ENCODE data around the gene RAD51D.
"Not testable (repeated sequence)": the region's sequence is repeated elsewhere in the genome, so short reads cannot be mapped to it uniquely, and the experiment has no call there.

RAD51D gene

DNA sequence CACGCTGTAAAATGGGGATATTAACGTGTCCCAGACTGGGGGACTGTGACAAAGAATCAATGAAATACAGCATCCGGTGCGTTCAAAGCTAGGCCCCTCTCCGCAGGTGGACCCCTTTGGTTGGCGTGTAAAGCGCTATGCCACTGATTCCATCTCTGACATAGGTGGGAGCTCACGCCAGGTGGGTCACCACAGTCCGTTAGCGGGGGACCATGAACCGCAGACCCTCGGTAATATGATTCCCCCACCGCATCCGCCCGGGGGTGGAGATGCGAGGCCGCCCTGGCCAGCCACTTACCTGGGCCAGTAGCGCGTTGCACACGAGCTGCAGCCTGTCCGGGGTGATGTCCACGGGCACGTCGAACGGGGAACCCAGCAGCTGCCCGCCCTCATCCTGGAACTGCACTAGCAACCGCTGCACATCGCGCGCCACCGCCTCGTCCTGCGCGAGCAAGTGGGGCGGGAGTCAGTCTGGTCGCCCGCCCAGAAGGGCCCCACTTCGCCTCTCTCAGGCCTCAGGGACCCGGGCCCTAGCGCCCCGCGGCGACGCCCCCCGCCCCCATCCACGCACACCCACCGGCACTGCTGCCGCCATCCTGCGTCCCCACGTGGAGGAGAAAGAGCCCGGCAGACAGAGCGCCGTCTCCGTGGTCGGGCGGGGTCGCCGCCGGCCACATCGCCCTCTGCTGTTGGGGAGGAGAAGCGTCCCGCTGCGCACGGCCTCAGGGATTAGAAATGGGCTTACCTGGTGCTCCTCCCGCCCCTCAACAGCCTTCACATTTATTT, 22.2 kb upstream of the RAD51D start, which contains the start of gene NLE1:
NLE1 (minus strand) TSS at position 623 of the 786 bp plus-strand sequence; CDS start at position 595, 28 bp downstream.
- no peak for FAIRE-seq

- FAIRE-seq = no peak
These were observed 18.6 kb upstream of the RAD51D start for GRCh38 chr17:35138218-35138617.

DNA sequence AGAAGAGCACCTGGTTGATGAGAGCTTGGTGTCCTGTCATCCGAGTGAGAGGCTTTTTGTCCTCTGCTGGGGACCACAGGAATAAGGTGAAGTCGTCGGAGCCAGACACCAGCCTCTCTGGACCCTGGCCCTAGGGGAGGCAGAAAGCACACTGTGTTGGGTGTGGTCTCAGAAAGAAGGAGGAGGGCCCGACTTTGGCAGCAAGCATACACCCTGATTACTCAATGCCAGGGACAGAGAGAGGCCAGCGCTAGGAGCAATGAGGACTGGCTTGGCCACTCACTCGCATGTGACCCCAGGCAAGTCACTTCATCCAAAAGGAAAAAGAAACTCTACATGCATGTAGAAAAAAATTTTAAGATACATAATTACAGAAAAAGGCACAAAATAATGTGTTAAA, 15.7 kb upstream of the RAD51D start:
- FAIRE-seq = no peak

DNA sequence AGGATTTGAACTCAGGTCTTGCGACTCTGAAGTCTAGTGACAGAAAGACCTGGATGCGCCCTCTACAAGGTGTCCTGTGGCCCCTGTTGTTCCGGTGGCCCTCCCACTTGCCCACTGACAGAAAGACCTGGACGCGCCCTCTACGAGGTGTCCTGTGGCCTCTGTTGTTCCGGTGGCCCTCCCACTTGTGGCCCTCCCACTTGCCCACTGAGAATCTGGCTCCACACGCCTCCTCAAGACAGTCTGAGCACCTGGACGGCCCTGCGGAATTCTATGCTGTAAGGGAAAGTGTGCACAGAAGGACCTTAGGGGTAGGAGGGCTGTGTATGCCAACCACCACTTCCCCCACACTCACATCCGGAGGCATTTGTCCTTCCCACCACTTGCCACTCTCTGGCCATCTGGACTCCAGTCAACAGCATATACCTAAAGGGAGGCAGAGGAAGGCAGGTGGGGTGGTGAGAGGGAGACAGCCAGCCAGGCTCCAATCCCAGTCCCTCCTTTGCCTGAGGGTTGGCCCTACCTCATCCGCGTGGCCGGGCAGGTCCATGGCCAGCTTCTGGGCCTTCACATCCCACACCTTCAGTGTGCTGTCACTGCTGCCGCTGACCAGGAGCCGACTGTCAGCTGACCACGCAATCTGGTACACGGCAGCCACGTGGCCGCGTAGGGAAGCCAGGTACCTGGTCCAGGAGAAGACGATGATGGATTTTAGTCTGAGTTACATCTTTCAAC, 13.3 kb upstream of the RAD51D start:
- no peak for FAIRE-seq

- FAIRE-seq = no peak
These were observed 12.4 kb upstream of the RAD51D start for GRCh38 chr17:35132099-35132498.

- FAIRE-seq = no peak
These were observed 10.7 kb upstream of the RAD51D start for GRCh38 chr17:35130392-35130791.

GRCh38 chr17:35129973-35130351, 10.3 kb upstream of the RAD51D start:
- FAIRE-seq = no peak

- no peak for FAIRE-seq
These were observed 9.7 kb upstream of the RAD51D start for GRCh38 chr17:35129154-35129972.

DNA sequence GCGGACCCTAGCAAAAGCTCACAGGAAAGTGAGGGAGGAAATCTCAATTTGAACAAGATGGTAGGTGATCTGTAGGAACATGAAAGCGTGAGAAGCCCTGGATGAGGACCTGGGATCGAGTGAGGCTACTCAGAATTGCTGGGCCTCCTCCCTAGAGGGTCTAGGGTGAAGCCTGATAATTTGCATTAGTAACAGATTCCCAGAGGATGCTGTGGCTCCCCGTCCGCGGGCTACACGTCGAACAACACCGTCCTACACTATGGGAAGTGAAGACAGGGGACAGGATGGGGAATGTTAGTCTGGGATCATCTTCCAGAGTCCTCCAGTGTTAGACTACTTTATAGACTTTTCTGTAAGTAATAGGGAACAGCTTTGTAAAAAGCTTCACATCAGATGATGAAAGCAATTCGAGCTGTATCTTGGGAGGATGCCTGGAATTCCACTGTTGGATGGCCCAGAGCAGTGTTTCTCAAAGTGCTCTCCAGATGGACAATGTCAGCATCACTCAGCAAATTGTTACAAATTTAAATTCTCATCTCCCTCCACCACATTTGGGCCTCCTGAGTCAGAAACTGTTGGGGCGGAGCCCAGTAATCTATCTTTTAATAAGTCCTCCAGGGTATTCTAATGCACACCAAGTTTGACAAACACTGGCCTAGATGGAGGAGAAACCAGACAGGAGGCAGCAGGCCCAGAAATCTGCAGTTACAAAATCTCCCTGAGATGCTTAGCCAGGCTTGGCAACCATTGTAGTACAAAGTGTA, 8.3 kb upstream of the RAD51D start:
- no peak for FAIRE-seq

- FAIRE-seq = no peak
These were observed 1.7 kb upstream of the RAD51D start, which contains the start of gene FNDC8 for GRCh38 chr17:35121315-35121714. TSS of gene FNDC8 (plus strand) at chr17:35121615. CDS start at chr17:35121694, 79 bp downstream.

GRCh38 chr17:35117984-35118383, 1.7 kb downstream of the RAD51D start:
- FAIRE-seq = no peak

- no peak for FAIRE-seq
These were observed 2.8 kb downstream of the RAD51D start for GRCh38 chr17:35116845-35117244.

DNA sequence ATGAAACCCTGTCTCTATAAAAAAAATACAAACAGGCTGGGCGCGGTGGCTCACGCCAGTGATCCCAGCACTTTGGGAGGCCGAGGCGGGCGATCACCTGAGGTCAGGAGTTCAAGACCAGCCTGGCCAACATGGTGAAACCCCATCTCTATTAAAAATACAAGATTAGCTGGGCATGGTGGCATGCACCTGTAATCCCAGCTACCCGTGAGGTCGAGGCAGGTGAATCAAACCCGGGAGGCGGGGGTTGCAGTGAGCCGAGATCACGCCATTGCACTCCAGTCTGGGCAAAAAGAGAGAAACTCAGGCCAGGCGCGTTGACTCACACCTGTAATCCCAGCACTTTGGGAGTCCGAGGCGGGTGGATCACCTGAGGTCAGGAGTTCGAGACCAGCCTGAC, 8.9 kb downstream of the RAD51D start:
- FAIRE-seq = not testable (repeated sequence)

GRCh38 chr17:35104844-35105450, 14.7 kb downstream of the RAD51D start:
- FAIRE-seq = no peak

- FAIRE-seq = no peak
These were observed 16.4 kb downstream of the RAD51D start for GRCh38 chr17:35103271-35103670.

GRCh38 chr17:35101725-35102124, 17.9 kb downstream of the RAD51D start:
- no peak for FAIRE-seq

DNA sequence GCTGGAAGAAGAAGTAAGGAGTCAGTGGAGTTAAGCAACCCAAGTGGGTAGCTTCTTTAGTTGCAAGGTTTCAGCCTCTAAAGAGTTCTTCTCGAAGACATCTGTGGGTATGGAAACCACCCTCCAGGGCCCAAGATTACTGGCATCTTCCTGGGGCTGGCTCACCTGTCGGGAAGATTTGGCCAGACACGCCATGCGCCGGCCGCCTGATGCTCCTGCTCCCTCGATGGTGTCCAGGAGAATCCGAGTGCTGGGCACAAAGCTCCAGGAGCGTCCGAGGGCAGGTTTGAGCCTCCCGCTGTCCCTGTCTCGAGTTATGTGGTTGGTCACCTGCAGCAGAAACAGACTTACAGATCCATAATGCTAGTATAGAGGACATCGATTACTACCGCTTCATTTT, 18.6 kb downstream of the RAD51D start:
- no peak for FAIRE-seq

- FAIRE-seq = no peak
These were observed 19.8 kb downstream of the RAD51D start for GRCh38 chr17:35099908-35100307.

- FAIRE-seq = no peak
These were observed 21.9 kb downstream of the RAD51D start for GRCh38 chr17:35097776-35098175.

GRCh38 chr17:35095741-35096140, 23.9 kb downstream of the RAD51D start:
- no peak for FAIRE-seq

DNA sequence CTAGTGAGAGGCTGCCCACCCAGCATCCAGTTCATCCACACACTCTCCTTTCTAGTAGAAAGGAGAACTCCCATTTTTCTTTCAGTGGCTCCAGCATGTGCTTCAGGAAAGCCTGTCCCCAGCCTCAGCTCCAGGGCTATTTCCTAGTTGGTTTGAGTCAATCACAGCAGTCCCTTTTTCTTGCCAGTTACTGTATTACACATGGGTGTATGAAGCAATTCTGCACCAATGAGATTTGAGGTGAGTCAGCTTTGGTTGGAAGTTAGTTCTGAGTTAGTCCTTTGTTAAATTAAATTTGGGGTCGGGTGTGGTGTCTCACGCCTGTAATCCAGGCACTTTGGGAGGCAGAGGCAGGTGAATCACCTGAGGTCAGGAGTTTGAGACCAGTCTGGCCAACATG, 24.8 kb downstream of the RAD51D start:
- FAIRE-seq = no peak

GRCh38 chr17:35090707-35091106, 29.0 kb downstream of the RAD51D start:
- not testable (repeated sequence) for FAIRE-seq

Data from colon (tissue), 2 donors.